ENCODE data around the gene FSTL4. TPM values are rescaled to one million over a fixed set of nuclear protein-coding genes. Genes with fewer than 3 reads are reported as not detected.

The FSTL4 gene
- total RNA-seq, 1 donor from 2014 or later = 0.67 TPM

DNA sequence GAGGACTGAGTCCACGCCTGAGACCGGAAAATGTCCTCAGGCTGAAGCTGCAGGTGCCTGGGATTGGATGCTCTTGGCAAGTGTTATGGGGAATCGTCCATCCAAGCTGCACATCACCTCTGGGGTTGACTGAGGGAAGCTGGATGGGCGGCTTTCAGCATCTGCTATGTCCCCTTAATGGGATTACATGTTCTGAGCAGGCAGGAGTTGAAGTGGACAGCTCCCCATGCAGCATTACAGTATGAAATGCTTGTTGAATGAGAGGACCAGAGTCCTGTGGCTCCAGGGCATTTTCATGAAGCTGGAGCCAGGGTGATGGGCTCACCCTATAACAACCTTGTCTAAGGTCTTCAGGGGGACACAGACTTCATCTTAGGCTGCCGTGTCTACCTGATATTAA is 289.6 kb downstream of the FSTL4 start:
- H3K4me3 ChIP-seq = no peak overlapping the region
- H3K27ac ChIP-seq = no peak overlapping the region
- TF ChIP-seq, protein P1, sequence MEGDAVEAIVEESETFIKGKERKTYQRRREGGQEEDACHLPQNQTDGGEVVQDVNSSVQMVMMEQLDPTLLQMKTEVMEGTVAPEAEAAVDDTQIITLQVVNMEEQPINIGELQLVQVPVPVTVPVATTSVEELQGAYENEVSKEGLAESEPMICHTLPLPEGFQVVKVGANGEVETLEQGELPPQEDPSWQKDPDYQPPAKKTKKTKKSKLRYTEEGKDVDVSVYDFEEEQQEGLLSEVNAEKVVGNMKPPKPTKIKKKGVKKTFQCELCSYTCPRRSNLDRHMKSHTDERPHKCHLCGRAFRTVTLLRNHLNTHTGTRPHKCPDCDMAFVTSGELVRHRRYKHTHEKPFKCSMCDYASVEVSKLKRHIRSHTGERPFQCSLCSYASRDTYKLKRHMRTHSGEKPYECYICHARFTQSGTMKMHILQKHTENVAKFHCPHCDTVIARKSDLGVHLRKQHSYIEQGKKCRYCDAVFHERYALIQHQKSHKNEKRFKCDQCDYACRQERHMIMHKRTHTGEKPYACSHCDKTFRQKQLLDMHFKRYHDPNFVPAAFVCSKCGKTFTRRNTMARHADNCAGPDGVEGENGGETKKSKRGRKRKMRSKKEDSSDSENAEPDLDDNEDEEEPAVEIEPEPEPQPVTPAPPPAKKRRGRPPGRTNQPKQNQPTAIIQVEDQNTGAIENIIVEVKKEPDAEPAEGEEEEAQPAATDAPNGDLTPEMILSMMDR (IDR thresholded peaks at IDR 0.05) = no peak
- no peaks in the 10 kb centered on the region for H3K27me3 ChIP-seq
- H3K4me1 ChIP-seq = no peaks in the 10 kb centered on the region
- intact Hi-C loops (cut with DNase I) = no loop called here
- ATAC-seq (no peak), DNase-seq (no peak)
- H3K9me3 ChIP-seq = no peaks in the 10 kb centered on the region
- H3K36me3 ChIP-seq = no peaks in the 10 kb centered on the region

DNA sequence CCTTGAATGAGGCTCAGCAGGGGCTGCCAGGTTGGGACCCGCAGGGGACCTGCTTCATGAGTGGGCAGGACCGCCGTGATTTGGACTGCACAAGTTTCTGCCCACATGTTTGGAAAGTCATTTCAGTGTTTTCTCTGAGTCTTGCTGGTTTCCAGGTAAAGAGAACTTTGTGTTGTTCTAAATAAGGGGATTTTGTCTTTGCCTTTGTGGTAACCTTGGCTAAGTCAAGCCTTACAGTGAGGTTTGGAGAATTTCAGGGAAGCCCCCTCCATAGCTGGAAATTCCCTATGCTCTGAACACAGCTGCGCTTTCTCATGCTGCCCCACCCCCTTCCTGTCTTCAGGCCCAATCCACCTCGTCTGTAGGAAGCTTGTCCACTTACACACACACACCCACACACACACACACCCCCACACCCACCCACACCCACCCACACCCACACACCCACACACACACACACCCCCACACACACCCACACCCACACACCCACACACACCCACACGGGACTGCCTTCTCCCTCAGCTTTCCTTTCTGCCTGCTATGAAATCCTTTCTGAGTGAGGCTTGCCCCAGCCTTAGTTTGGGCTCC is 290.4 kb downstream of the FSTL4 start:
- TF ChIP-seq, protein P1 (IDR thresholded peaks at IDR 0.05) = no peak
- no peaks in the 10 kb centered on the region for H3K9me3 ChIP-seq
- no peak for ATAC-seq
- DNase-seq = no peak
- no peaks in the 10 kb centered on the region for H3K27me3 ChIP-seq
- H3K4me3 ChIP-seq = no peak overlapping the region
- H3K27ac ChIP-seq = no peak overlapping the region
- no peaks in the 10 kb centered on the region for H3K36me3 ChIP-seq
- no peaks in the 10 kb centered on the region for H3K4me1 ChIP-seq
- intact Hi-C loops (cut with DNase I) = no loop called here

DNA sequence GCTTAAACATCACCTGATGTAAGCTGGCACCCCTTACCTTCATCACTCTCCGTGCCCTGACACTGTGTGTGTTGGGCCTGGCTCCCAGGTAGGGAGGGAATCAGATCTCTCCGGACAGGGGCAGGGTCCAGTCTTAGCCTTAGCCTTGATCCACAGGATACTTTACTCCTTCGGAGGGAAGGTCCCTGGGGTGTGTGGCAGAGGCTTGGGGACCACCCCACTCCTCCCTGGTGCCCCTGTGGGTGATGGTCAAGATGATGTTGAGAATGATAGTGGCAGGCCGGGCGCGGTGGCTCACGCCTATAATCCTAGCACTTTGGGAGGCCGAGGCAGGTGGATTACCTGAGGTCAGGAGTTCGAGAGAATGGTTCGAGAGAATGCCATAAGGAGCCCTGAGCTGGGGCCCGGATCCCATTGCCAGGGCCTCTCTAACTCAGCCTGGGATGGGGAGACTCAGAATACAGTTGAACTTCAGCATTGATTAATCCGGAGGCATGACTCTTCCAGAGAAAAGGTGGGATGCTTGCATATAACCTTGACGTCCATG is 291.0 kb downstream of the FSTL4 start:
- Histone ChIP-seq H3K27ac (no peak overlapping the region), H3K36me3 (no peaks in the 10 kb centered on the region), H3K4me1 (no peaks in the 10 kb centered on the region), H3K9me3 (no peaks in the 10 kb centered on the region), H3K4me3 (no peak overlapping the region), H3K27me3 (no peaks in the 10 kb centered on the region)
- ATAC-seq = no peak
- TF ChIP-seq, protein P1 (IDR thresholded peaks at IDR 0.05) = no peak
- intact Hi-C loops (cut with DNase I) = no loop called here
- no peak for DNase-seq

DNA sequence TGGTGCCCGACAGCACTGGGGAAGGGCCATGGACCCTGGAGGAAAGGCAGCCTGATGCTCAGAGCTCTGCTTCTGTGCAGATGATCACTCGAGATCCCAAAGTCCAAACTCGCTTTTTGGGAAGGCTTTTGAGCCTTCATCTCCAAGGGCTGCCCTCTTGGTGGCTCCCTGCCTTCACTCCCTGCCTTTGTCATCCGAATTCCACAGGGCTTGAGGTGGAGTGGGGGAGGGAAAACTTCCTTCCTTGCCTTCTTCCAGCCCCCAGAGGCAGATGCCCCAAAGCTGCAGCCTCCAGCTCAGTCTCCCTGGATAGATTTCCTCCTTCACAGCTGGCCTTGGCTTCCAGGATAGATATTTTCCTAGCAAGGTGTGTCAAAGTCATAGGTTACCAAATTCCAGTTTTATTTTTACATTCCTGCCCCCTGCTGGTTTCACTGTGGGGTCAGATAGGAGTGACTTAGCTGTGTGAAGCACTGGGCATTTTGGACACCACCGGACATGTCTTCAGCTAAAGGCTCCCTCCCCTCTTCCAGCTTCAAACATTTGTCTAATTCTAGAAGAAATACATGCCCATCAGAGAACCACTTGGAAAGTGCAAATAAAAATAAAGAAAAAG is 292.3 kb downstream of the FSTL4 start:
- no peak for DNase-seq
- H3K4me1 ChIP-seq = no peaks in the 10 kb centered on the region
- no peaks in the 10 kb centered on the region for H3K36me3 ChIP-seq
- no peak overlapping the region for H3K4me3 ChIP-seq
- intact Hi-C loops (cut with DNase I) = no loop called here
- H3K27ac ChIP-seq = no peak overlapping the region
- H3K27me3 ChIP-seq = no peaks in the 10 kb centered on the region
- no peaks in the 10 kb centered on the region for H3K9me3 ChIP-seq
- no peak for ATAC-seq
- TF ChIP-seq, protein P1 (IDR thresholded peaks at IDR 0.05) = no peak

DNA sequence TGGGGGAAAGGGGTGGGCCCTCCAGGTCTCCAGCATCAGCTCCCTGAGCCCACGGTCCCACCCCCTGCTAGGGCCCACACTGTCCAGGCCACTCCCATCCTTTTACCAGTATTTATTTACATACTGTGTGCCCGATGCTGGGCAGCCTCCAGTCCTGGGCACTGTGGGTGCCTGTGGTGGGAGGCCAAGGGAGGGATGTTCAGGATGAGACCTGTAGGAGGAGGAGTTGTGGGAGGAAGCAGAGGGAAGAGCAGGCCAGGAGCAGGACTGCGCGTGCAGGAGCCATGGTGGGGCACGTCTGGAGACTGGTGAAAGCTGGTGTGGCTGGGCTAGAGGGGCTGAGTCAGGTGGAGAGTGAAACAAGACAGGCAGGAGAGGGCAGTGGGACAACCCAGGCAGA is 293.1 kb downstream of the FSTL4 start:
- TF ChIP-seq, protein P1 (IDR thresholded peaks at IDR 0.05) = no peak
- DNase-seq (no peak), ATAC-seq (no peak)
- H3K36me3 ChIP-seq = no peaks in the 10 kb centered on the region
- no peaks in the 10 kb centered on the region for H3K9me3 ChIP-seq
- intact Hi-C loops (cut with DNase I) = no loop called here
- no peak overlapping the region for H3K4me3 ChIP-seq
- H3K27ac ChIP-seq = no peak overlapping the region
- H3K4me1 ChIP-seq = no peaks in the 10 kb centered on the region
- no peaks in the 10 kb centered on the region for H3K27me3 ChIP-seq
